Activated gamma-delta T cell treated with Interleukin-2 at 50 U/mL for 16 hours (primary cell): ENCODE results near the gene EFNB2.

ENCODE experiments used
- DNase-seq: peaks from one replicate; pipeline ENCODE4 v3.0.0-alpha.2; 2020

Gene EFNB2

GRCh38 chr13:106523576-106523975 lies 11.9 kb downstream of the EFNB2 start:
- no peak for DNase-seq

- no peak for DNase-seq
Observed at GRCh38 chr13:106522898-106523525, 12.4 kb downstream of the EFNB2 start.

- DNase-seq: no peak
Observed at GRCh38 chr13:106522112-106522705, 13.3 kb downstream of the EFNB2 start.

- DNase-seq: no peak
Observed at GRCh38 chr13:106521095-106521799, 14.2 kb downstream of the EFNB2 start.

GRCh38 chr13:106520251-106521054 lies 15.0 kb downstream of the EFNB2 start:
- DNase-seq: no peak

- DNase-seq: no peak
Observed at GRCh38 chr13:106518512-106518911, 16.9 kb downstream of the EFNB2 start.

- DNase-seq: no peak
Observed at GRCh38 chr13:106517109-106517847, 18.2 kb downstream of the EFNB2 start.

GRCh38 chr13:106515635-106516254 lies 19.7 kb downstream of the EFNB2 start:
- no peak for DNase-seq

- DNase-seq: no peak
Observed at GRCh38 chr13:106514928-106515634, 20.4 kb downstream of the EFNB2 start.

- no peak for DNase-seq
Observed at GRCh38 chr13:106513025-106513983, 22.2 kb downstream of the EFNB2 start.

- no peak for DNase-seq
Observed at GRCh38 chr13:106507560-106508274, 27.7 kb downstream of the EFNB2 start.

- no peak for DNase-seq
Observed at GRCh38 chr13:106506286-106506685, 29.2 kb downstream of the EFNB2 start.

GRCh38 chr13:106505732-106506131 lies 29.7 kb downstream of the EFNB2 start:
- no peak for DNase-seq

- no peak for DNase-seq
Observed at GRCh38 chr13:106505295-106505694, 30.2 kb downstream of the EFNB2 start.

GRCh38 chr13:106503730-106504453 lies 31.6 kb downstream of the EFNB2 start:
- DNase-seq: no peak

- DNase-seq: no peak
Observed at GRCh38 chr13:106503272-106503671, 32.2 kb downstream of the EFNB2 start.

GRCh38 chr13:106500445-106500844 lies 35.0 kb downstream of the EFNB2 start:
- no peak for DNase-seq

GRCh38 chr13:106499896-106500295 lies 35.6 kb downstream of the EFNB2 start:
- DNase-seq: no peak

GRCh38 chr13:106499113-106499512 lies 36.3 kb downstream of the EFNB2 start:
- no peak for DNase-seq
